Measurements from ENCODE around the gene ST3GAL4. TPM values are rescaled to one million over a fixed set of nuclear protein-coding genes. Genes with fewer than 3 reads are reported as not detected.
A peak's percentile ranks its signal among the peaks of the same experiment; 100 is the strongest.

The ST3GAL4 gene
- total RNA-seq, 1 donor from 2014 or later, result 73.1 TPM

GRCh38 chr11:126339073-126339862 lies 16.2 kb upstream of the ST3GAL4 start:
- Mint-ChIP-seq H3K4me1 (ENCODE audit: unreplicated experiment) (peaks cover 58% of the 10 kb centered on the region), H3K27me3 (ENCODE audit: unreplicated experiment) (no peaks in the 10 kb centered on the region), H3K36me3 (ENCODE audit: unreplicated experiment) (peaks cover 7% of the 10 kb centered on the region), H3K27ac (ENCODE audit: unreplicated experiment) (no peak overlapping the region), H3K9me3 (ENCODE audit: unreplicated experiment) (no peaks in the 10 kb centered on the region), H3K4me3 (ENCODE audit: unreplicated experiment) (no peak overlapping the region)
- DNase-seq (ENCODE audit: extremely low spot score, unreplicated experiment), result no peak
- TF ChIP-seq, protein P1, sequence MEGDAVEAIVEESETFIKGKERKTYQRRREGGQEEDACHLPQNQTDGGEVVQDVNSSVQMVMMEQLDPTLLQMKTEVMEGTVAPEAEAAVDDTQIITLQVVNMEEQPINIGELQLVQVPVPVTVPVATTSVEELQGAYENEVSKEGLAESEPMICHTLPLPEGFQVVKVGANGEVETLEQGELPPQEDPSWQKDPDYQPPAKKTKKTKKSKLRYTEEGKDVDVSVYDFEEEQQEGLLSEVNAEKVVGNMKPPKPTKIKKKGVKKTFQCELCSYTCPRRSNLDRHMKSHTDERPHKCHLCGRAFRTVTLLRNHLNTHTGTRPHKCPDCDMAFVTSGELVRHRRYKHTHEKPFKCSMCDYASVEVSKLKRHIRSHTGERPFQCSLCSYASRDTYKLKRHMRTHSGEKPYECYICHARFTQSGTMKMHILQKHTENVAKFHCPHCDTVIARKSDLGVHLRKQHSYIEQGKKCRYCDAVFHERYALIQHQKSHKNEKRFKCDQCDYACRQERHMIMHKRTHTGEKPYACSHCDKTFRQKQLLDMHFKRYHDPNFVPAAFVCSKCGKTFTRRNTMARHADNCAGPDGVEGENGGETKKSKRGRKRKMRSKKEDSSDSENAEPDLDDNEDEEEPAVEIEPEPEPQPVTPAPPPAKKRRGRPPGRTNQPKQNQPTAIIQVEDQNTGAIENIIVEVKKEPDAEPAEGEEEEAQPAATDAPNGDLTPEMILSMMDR (IDR thresholded peaks at IDR 0.05), result no peak

DNA sequence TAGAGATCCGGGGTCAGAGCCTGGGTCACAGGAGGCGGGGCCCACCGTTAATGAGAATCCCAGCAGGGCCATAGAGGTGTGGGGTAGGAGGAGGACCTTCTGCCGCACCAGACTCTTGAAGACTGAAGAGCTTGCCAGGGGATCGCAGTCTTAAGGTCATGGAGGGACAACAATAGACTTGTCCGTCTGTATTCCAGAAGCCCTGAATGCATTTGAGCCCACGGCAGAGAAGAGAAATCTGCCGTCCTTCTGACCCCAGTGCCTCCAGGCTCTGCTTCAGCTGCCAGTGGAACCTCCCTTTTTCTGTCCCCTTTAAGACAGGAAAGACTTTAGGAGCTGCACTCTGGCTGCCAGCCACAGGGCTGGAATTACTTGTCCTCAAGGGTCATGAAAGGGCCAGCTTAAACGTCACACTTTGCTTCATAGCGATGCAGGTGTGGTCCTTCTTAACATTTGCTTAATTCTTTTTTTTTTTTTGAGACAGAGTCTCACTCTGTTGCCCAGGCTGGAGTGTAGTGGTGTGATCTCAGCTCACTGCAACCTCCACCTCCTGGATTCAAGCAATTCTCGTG lies 15.5 kb upstream of the ST3GAL4 start:
- DNase-seq (ENCODE audit: extremely low spot score, unreplicated experiment), result no peak
- TF ChIP-seq, protein P1 (IDR thresholded peaks at IDR 0.05), result no peak
- Mint-ChIP-seq H3K36me3 (ENCODE audit: unreplicated experiment) (peaks cover 7% of the 10 kb centered on the region), H3K27ac (ENCODE audit: unreplicated experiment) (no peak overlapping the region), H3K4me3 (ENCODE audit: unreplicated experiment) (no peak overlapping the region), H3K27me3 (ENCODE audit: unreplicated experiment) (no peaks in the 10 kb centered on the region), H3K4me1 (ENCODE audit: unreplicated experiment) (peaks cover 57% of the 10 kb centered on the region), H3K9me3 (ENCODE audit: unreplicated experiment) (no peaks in the 10 kb centered on the region)

DNA sequence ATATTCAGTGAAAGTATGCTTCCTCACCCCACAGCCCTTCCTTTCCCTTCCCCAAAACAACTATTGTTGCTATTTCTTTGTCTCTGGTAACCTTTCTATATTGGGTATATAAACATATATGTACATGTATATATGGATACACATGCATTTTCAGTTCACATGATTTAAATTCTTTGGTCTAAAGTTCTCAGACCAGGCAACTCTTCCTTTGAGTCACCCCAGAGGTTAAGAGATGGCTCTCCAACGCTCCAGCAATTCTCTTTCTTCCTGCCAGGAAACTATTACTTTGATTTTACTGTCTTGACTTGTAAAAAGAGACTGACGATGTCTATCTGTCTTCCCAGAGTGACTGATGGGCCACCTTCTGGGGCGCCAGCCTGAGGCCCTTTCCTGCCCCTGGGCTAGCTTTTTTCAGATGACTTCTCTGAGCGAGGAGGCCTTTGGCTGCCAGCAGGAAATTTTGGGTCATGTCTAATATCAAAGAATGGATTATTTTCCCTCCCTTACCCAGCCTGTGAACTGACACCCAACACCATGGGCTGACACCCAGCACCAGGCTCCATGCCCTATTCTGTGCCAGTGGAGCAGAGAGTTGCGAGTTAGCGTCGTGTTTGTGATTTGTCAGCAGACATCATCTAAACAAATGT lies 14.4 kb upstream of the ST3GAL4 start:
- Mint-ChIP-seq H3K4me3 (ENCODE audit: unreplicated experiment) (no peak overlapping the region), H3K27ac (ENCODE audit: unreplicated experiment) (no peak overlapping the region), H3K27me3 (ENCODE audit: unreplicated experiment) (no peaks in the 10 kb centered on the region), H3K9me3 (ENCODE audit: unreplicated experiment) (no peaks in the 10 kb centered on the region), H3K4me1 (ENCODE audit: unreplicated experiment) (peaks cover 55% of the 10 kb centered on the region), H3K36me3 (ENCODE audit: unreplicated experiment) (peaks cover 5% of the 10 kb centered on the region)
- no peak for DNase-seq (ENCODE audit: extremely low spot score, unreplicated experiment)
- TF ChIP-seq, protein P1 (IDR thresholded peaks at IDR 0.05), result no peak

GRCh38 chr11:126341760-126342161 lies 13.7 kb upstream of the ST3GAL4 start:
- Mint-ChIP-seq H3K27me3 (ENCODE audit: unreplicated experiment) (no peaks in the 10 kb centered on the region), H3K9me3 (ENCODE audit: unreplicated experiment) (no peaks in the 10 kb centered on the region), H3K36me3 (ENCODE audit: unreplicated experiment) (peaks cover 3% of the 10 kb centered on the region), H3K27ac (ENCODE audit: unreplicated experiment) (peak overlapping the region; percentile 81), H3K4me3 (ENCODE audit: unreplicated experiment) (no peak overlapping the region), H3K4me1 (ENCODE audit: unreplicated experiment) (peaks cover 55% of the 10 kb centered on the region)
- TF ChIP-seq, protein P1 (IDR thresholded peaks at IDR 0.05), result no peak
- DNase-seq (ENCODE audit: extremely low spot score, unreplicated experiment), result no peak

GRCh38 chr11:126343051-126343450 lies 12.4 kb upstream of the ST3GAL4 start:
- Mint-ChIP-seq H3K27ac (ENCODE audit: unreplicated experiment) (no peak overlapping the region), H3K9me3 (ENCODE audit: unreplicated experiment) (no peaks in the 10 kb centered on the region), H3K4me3 (ENCODE audit: unreplicated experiment) (no peak overlapping the region), H3K27me3 (ENCODE audit: unreplicated experiment) (no peaks in the 10 kb centered on the region), H3K36me3 (ENCODE audit: unreplicated experiment) (peaks cover 3% of the 10 kb centered on the region), H3K4me1 (ENCODE audit: unreplicated experiment) (peaks cover 65% of the 10 kb centered on the region)
- TF ChIP-seq, protein P1 (IDR thresholded peaks at IDR 0.05), result no peak
- no peak for DNase-seq (ENCODE audit: extremely low spot score, unreplicated experiment)
